Measurements from ENCODE around the gene LSM3. TPM values are rescaled to one million over a fixed set of nuclear protein-coding genes. Genes with fewer than 3 reads are reported as not detected.

LSM3 gene
- total RNA-seq, 1 donor from 2014 or later = 9.5 TPM

- Histone ChIP-seq H3K9ac (ENCODE audit: low read length) (peak overlapping the region; percentile 91), H3K4me1 (ENCODE audit: insufficient read depth, low read length) (peaks cover 30% of the 10 kb centered on the region), H3K36me3 (ENCODE audit: insufficient read depth, low read length) (peaks cover 11% of the 10 kb centered on the region), H3K9me3 (ENCODE audit: insufficient read depth, low read depth, low read length) (no peaks in the 10 kb centered on the region), H4K20me1 (ENCODE audit: insufficient read depth, low read length) (peaks cover 3% of the 10 kb centered on the region), H3K79me2 (ENCODE audit: insufficient read depth, low read length) (no peaks in the 10 kb centered on the region), H3K27me3 (ENCODE audit: insufficient read depth, low read length) (no peaks in the 10 kb centered on the region), H3K27ac (ENCODE audit: low read depth, low read length) (peak overlapping the region; percentile 100), H2AFZ (ENCODE audit: low read depth, low read length) (no peak overlapping the region), H3K4me3 (ENCODE audit: insufficient read depth, low read depth, low read length) (no peak overlapping the region), H3K4me2 (ENCODE audit: low read length) (peak overlapping the region; percentile 81)
- peaks cover 43% of the 10 kb centered on the region for H3K4me1 Mint-ChIP-seq (ENCODE audit: low read depth, unreplicated experiment)
- peaks cover 25% of the 10 kb centered on the region for H3K36me3 Mint-ChIP-seq (ENCODE audit: low read depth, unreplicated experiment)
- no peak overlapping the region for H3K4me3 Mint-ChIP-seq (ENCODE audit: unreplicated experiment)
- H3K9me3 Mint-ChIP-seq (ENCODE audit: unreplicated experiment) = no peaks in the 10 kb centered on the region
- DNase-seq (ENCODE audit: low read depth) (no peak), FAIRE-seq (no peak)
- H3K27me3 Mint-ChIP-seq (ENCODE audit: low read depth, unreplicated experiment) = no peaks in the 10 kb centered on the region
- no peak for TF ChIP-seq EZH2 (IDR thresholded peaks at IDR 0.05; ENCODE audit: insufficient read depth, low read length)
- TF ChIP-seq, protein P1, sequence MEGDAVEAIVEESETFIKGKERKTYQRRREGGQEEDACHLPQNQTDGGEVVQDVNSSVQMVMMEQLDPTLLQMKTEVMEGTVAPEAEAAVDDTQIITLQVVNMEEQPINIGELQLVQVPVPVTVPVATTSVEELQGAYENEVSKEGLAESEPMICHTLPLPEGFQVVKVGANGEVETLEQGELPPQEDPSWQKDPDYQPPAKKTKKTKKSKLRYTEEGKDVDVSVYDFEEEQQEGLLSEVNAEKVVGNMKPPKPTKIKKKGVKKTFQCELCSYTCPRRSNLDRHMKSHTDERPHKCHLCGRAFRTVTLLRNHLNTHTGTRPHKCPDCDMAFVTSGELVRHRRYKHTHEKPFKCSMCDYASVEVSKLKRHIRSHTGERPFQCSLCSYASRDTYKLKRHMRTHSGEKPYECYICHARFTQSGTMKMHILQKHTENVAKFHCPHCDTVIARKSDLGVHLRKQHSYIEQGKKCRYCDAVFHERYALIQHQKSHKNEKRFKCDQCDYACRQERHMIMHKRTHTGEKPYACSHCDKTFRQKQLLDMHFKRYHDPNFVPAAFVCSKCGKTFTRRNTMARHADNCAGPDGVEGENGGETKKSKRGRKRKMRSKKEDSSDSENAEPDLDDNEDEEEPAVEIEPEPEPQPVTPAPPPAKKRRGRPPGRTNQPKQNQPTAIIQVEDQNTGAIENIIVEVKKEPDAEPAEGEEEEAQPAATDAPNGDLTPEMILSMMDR (IDR thresholded peaks at IDR 0.05; ENCODE audit: insufficient read depth, low read depth, low read length) = no peak
- H3K27ac Mint-ChIP-seq (ENCODE audit: unreplicated experiment) = peak overlapping the region; percentile 100
Measured at GRCh38 chr3:14145670-14146380, 32.8 kb upstream of the LSM3 start.

DNA sequence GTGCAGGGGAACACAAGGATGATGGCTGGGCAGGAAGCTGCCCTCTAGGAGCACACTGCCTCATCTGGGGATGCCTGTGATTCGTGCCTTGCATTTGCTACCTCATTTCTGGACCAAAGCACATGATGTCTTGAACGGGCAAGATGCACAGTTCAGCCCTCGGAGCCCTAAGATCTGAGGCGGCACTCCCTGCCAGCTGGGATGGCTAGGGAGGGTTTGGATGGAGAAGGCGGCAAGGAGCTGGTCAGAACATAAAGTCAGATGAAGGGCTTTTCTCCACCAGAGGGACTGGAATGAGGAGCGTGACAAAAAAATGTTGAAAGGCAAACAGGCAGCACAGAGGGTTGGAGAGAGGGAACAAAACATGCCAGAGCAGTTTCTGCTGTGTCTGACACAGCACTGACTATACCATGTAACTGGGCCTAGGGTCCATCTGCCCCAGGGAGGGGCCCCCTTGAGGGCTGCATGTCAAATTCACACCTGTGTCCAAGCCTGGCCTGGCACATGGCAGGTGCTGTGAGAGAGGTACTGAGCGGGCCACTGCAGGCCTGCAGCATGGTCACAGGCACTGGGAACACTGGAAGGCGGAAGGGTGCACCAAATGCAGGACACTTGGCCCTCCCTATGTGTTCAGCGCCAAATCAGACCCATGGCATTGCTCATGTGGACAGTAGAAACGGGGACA is 32.1 kb upstream of the LSM3 start:
- no peak for FAIRE-seq

More for the DNA sequence above, 32.1 kb upstream of the LSM3 start:
- Mint-ChIP-seq H3K36me3 (ENCODE audit: low read depth, unreplicated experiment) (peaks cover 24% of the 10 kb centered on the region), H3K4me3 (ENCODE audit: unreplicated experiment) (no peak overlapping the region), H3K4me1 (ENCODE audit: low read depth, unreplicated experiment) (peaks cover 43% of the 10 kb centered on the region), H3K27ac (ENCODE audit: unreplicated experiment) (peak overlapping the region; percentile 67), H3K9me3 (ENCODE audit: unreplicated experiment) (no peaks in the 10 kb centered on the region), H3K27me3 (ENCODE audit: low read depth, unreplicated experiment) (no peaks in the 10 kb centered on the region)
- Histone ChIP-seq H3K36me3 (ENCODE audit: insufficient read depth, low read length) (peaks cover 13% of the 10 kb centered on the region), H3K4me1 (ENCODE audit: insufficient read depth, low read length) (peaks cover 30% of the 10 kb centered on the region), H3K9me3 (ENCODE audit: insufficient read depth, low read depth, low read length) (no peaks in the 10 kb centered on the region), H3K27me3 (ENCODE audit: insufficient read depth, low read length) (no peaks in the 10 kb centered on the region), H3K27ac (ENCODE audit: low read depth, low read length) (no peak overlapping the region), H2AFZ (ENCODE audit: low read depth, low read length) (no peak overlapping the region), H3K4me2 (ENCODE audit: low read length) (no peak overlapping the region), H3K4me3 (ENCODE audit: insufficient read depth, low read depth, low read length) (no peak overlapping the region), H3K9ac (ENCODE audit: low read length) (no peak overlapping the region), H3K79me2 (ENCODE audit: insufficient read depth, low read length) (no peaks in the 10 kb centered on the region), H4K20me1 (ENCODE audit: insufficient read depth, low read length) (peaks cover 3% of the 10 kb centered on the region)
- TF ChIP-seq EZH2 (IDR thresholded peaks at IDR 0.05; ENCODE audit: insufficient read depth, low read length) = no peak
- TF ChIP-seq, protein P1 (IDR thresholded peaks at IDR 0.05; ENCODE audit: insufficient read depth, low read depth, low read length) = no peak
- no peak for DNase-seq (ENCODE audit: low read depth)

All from astrocyte (in vitro differentiated cells and primary cell).